Esophagus muscularis mucosa (tissue), 4 donors: Measurements from ENCODE around the gene CYP4A22.

Experiments used
- EP300 ChIP-seq: sonication (generic); formaldehyde crosslinking; IDR thresholded peaks from one replicate; pipeline ENCODE4 v1.6.1; 2017; ENCODE audit warnings: antibody characterized with exemption
- POLR2A ChIP-seq: fragments of 450-650 bp; IDR thresholded peaks from one replicate; pipeline ENCODE4 v1.6.1; 2017; ENCODE audit warnings: antibody characterized with exemption, moderate library complexity, mild to moderate bottlenecking, low read depth
- POLR2AphosphoS5 ChIP-seq, 2 donors: sonication (generic); formaldehyde crosslinking; IDR thresholded peaks; one replicate each; pipeline ENCODE4 v1.6.1; 2017; ENCODE audit warnings: antibody characterized with exemption in 2 of 2
- TF ChIP-seq, protein P1 (sequence below), 3 experiments: fragments of 200-600 bp in 2 of 3; fragments of 450-650 bp in 1 of 3; sonication (generic) in 2 of 3; IDR thresholded peaks; one replicate each; pipeline ENCODE4 v1.5.1; 2017 to 2019; ENCODE audit warnings: antibody characterized with exemption in 3 of 3, mild to moderate bottlenecking in 2 of 3, moderate library complexity in 1 of 3

DNA sequence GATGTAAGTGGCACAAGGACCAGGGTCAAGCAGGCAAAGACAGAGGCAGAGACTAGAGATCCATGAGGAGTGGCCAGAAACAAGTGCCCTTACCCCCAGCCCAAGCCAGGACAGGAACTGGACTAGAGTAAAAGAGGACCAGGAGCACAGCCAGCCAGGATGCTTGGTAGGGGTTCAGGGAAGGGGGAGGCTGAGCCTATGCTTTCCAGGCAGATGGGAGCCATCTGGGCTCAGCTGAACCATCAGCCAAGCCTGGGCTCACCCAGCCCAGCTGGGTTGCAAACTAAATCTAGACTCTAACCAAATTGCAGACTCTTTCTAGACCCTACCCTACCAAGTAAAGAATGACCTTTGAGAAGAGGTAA, 37.4 kb downstream of the CYP4A22 start:
- TF ChIP-seq POLR2AphosphoS5 (IDR thresholded peaks at IDR 0.05) (no peak), EP300 (no peak), POLR2A (no peak)
- TF ChIP-seq, protein P1, sequence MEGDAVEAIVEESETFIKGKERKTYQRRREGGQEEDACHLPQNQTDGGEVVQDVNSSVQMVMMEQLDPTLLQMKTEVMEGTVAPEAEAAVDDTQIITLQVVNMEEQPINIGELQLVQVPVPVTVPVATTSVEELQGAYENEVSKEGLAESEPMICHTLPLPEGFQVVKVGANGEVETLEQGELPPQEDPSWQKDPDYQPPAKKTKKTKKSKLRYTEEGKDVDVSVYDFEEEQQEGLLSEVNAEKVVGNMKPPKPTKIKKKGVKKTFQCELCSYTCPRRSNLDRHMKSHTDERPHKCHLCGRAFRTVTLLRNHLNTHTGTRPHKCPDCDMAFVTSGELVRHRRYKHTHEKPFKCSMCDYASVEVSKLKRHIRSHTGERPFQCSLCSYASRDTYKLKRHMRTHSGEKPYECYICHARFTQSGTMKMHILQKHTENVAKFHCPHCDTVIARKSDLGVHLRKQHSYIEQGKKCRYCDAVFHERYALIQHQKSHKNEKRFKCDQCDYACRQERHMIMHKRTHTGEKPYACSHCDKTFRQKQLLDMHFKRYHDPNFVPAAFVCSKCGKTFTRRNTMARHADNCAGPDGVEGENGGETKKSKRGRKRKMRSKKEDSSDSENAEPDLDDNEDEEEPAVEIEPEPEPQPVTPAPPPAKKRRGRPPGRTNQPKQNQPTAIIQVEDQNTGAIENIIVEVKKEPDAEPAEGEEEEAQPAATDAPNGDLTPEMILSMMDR (IDR thresholded peaks at IDR 0.05), result no peak
